H1 (cell line): Measurements from ENCODE around the gene CPXM2. TPM values are rescaled to one million over a fixed set of nuclear protein-coding genes. Genes with fewer than 3 reads are reported as not detected.

Experiments used
- ATF3 ChIP-seq: IDR thresholded peaks from 2 replicates; pipeline ENCODE4 v1.6.1; 2011; ENCODE audit warnings: low read depth, mild to moderate bottlenecking, low read length; ENCODE audit not compliant: insufficient read depth
- EP300 ChIP-seq, 2 experiments: IDR thresholded peaks; 1 replicate in 1 of 2; 2 replicates in 1 of 2; pipeline ENCODE4 v1.6.1; 2011 to 2012; ENCODE audit warnings: low read depth in 2 of 2, low read length in 2 of 2, mild to moderate bottlenecking in 2 of 2, borderline replicate concordance in 1 of 2, inconsistent platforms in 1 of 2, moderate library complexity in 1 of 2
- FOSL1 ChIP-seq: IDR thresholded peaks from 2 replicates; pipeline ENCODE4 v1.6.1; 2011; ENCODE audit warnings: mild to moderate bottlenecking, low read depth, low read length, moderate library complexity; ENCODE audit not compliant: insufficient read depth
- MAX ChIP-seq: IDR thresholded peaks from 2 replicates; pipeline ENCODE4 v1.6.1; 2012; ENCODE audit warnings: inconsistent platforms
- PHF8 ChIP-seq: fragments of 200-600 bp; sonication (generic); conservative IDR thresholded peaks from 2 replicates; pipeline ENCODE4 v1.7.1; 2012; ENCODE audit warnings: low read depth, mild to moderate bottlenecking, inconsistent platforms, low read length, moderate library complexity
- TBP ChIP-seq: IDR thresholded peaks from 2 replicates; pipeline ENCODE4 v1.6.1; 2011; ENCODE audit warnings: low read depth, low read length, improper control_type of control experiment
- polyA plus RNA-seq, 7 experiments: library from polyadenylated mRNA; depleted of rRNA in 3 of 7; stranded (reverse) in 5 of 7; unstranded in 2 of 7; fragments of >200 nt in 5 of 7; fragments of 200-250 nt in 2 of 7; gene quantifications; 1 replicate in 5 of 7; 2 replicates in 1 of 7; 4 replicates in 1 of 7; pipeline versions ENCODE4 v1.2.1 to v1.2.3, GENCODE V29; 2011 to 2013; ENCODE audit warnings: missing spikeins in 2 of 7, mixed read lengths in 2 of 7
- total RNA-seq: library from RNA; stranded (reverse); fragmentation: NEBNext Ultra II Directional; extraction: Animal tissue kit (Norgen Biotek cat#: 25700); gene quantifications from 2 replicates; pipeline ENCODE4 v1.2.1, GENCODE V29; 2021

CPXM2 gene
- total and polyA plus RNA-seq, 2 of the 8 experiments (the other 6 are each of a cell fraction or from before 2014, with no cell fraction given): 2.4 to 2.9 TPM

GRCh38 chr10:123784216-123784615 lies 107.4 kb downstream of the CPXM2 start (continued):
- TF ChIP-seq ATF3 (no peak), FOSL1 (no peak), PHF8 (no peak), TBP (no peak), MAX (no peak), EP300 (IDR thresholded peaks at IDR 0.05; ENCODE audit: borderline replicate concordance in 1 of 2, low read depth in 2 of 2, low read length in 2 of 2) (no peak)
